Heart right ventricle (tissue), 16 donors: ENCODE measurements around the gene ARL10. TPM values are rescaled to one million over a fixed set of nuclear protein-coding genes. Genes with fewer than 3 reads are reported as not detected.

Experiments used
- ATAC-seq, 8 donors: fragments of 200-7000 bp; cut with Tn5 transposase; one replicate each; pipeline ENCODE4 v1.9.1; 2020; ENCODE audit warnings: mild to moderate bottlenecking in 8 of 8, moderate library complexity in 8 of 8, moderate number of reproducible peaks in 1 of 8
- DNase-seq, 2 donors: peaks; one replicate each; pipeline ENCODE4 v3.0.0-alpha.2; 2020
- H3K27ac ChIP-seq, 10 donors: fragments of 200-600 bp; sonication (generic) in 2 of 10; one replicate each; pipeline versions ENCODE4 v1.5.0 to v1.8.0; 2020 to 2022; ENCODE audit warnings: mild to moderate bottlenecking in 3 of 10
- H3K27me3 ChIP-seq, 7 donors: fragments of 200-600 bp; one replicate each; pipeline ENCODE4 v1.8.0; 2021 to 2022; ENCODE audit warnings: mild to moderate bottlenecking in 2 of 7
- H3K36me3 ChIP-seq, 9 donors: fragments of 200-600 bp; sonication (generic) in 1 of 9; one replicate each; pipeline versions ENCODE4 v1.5.0 to v1.8.0; 2020 to 2022; ENCODE audit warnings: mild to moderate bottlenecking in 2 of 9
- H3K4me1 ChIP-seq, 9 donors: fragments of 200-600 bp; sonication (generic) in 1 of 9; one replicate each; pipeline versions ENCODE4 v1.5.0 to v1.8.0; 2020 to 2022; ENCODE audit warnings: mild to moderate bottlenecking in 4 of 9
- H3K4me3 ChIP-seq, 10 donors: fragments of 200-600 bp; sonication (generic) in 2 of 10; one replicate each; pipeline versions ENCODE4 v1.5.0 to v1.8.0; 2020 to 2022; ENCODE audit warnings: mild to moderate bottlenecking in 7 of 10, moderate library complexity in 2 of 10
- H3K9me3 ChIP-seq, 11 donors: fragments of 200-600 bp in 10 of 11; sonication (generic) in 2 of 11; one replicate each; pipeline versions ENCODE4 v1.5.0 to v1.8.0; 2013 to 2022; ENCODE audit warnings: mild to moderate bottlenecking in 2 of 11, control low read depth in 1 of 11, moderate library complexity in 1 of 11
- WGBS, 2 donors: extraction: QIAGEN DNeasy Blood & Tissue Kit; methylation state at CpG; one replicate each; pipeline ENCODE4 v1.1.7; 2013; ENCODE audit warnings: inconsistent platforms in 1 of 2; 5-methylcytosine and 5-hydroxymethylcytosine counted together
- intact Hi-C, 10 donors: fragments of 100-400 bp; cut with DNase I; formaldehyde crosslinking; loops; one replicate each; pipeline versions ENCODE4 v1.11.1 to v1.14.2; 2022
- polyA plus RNA-seq, 2 donors: library from polyadenylated mRNA; stranded (reverse); fragments of 200-250 nt; gene quantifications; one replicate each; pipeline ENCODE4 v1.2.3, GENCODE V29; 2013
- total RNA-seq, 10 donors: library from RNA; stranded (reverse); fragmentation: NEBNext Ultra II Directional in 3 of 10; extraction: Animal tissue kit (Norgen Biotek cat#: 25700) in 3 of 10; gene quantifications; one replicate each; pipeline versions ENCODE4 v1.2.1 to v1.2.4, GENCODE V29; 2021 to 2023
- TF ChIP-seq, protein P1 (sequence below), 9 donors: fragments of 200-600 bp; sonication (generic) in 2 of 9; IDR thresholded peaks; one replicate each; pipeline versions ENCODE4 v1.5.0 to v1.8.0; 2021 to 2022; ENCODE audit warnings: antibody characterized with exemption in 9 of 9, mild to moderate bottlenecking in 5 of 9, moderate library complexity in 1 of 9
- donor health status: Arrhythmogenic right ventricular cardiomyopathy.
- donor health status: ischemic (EF 13 %, LVEDD 7.1; RV severe dilation, severe dysfunction).
- donor health status: healthy with polysubstance abuse.
- donor health status: DM: no; HTN: yes; CAD: no.
- donor health status: DM: no; HTN: no; CAD: no.
- donor health status: ischemic (EF 25% LVEDD 6.9; RV normal size, moderate dysfunction).
- donor health status: ischemic (EF 25% LVEDD 5.7; RV mildly dilated, moderate dysfunction).
- donor health status: healthy.
- donor health status: DM: yes; HTN: yes; CAD: no.
- donor health status: Ischemic cardiomyopathy.
- donor health status: ischemic (EF 35%, LVEDD 5.7; RV mildly dilated, moderate dysfunction).
- donor health status: nonischemic (EF 11% LVEDD 7.7; RV severe dilation, severe dysfunction).
- donor health status: DM: yes; HTN: yes; CAD: no.
- donor health status: PGD.
- donor health status: ischemic (EF 29% LVEDD 5.4; RV normal size, mild dysfunction).
- donor health status: nonischemic (EF 23%, LVEDD 6.1; RV moderate dilation, normal function).

Gene ARL10
- total and polyA plus RNA-seq, 12 donors = 1.5 to 12.3 (median 6.7) TPM

DNA sequence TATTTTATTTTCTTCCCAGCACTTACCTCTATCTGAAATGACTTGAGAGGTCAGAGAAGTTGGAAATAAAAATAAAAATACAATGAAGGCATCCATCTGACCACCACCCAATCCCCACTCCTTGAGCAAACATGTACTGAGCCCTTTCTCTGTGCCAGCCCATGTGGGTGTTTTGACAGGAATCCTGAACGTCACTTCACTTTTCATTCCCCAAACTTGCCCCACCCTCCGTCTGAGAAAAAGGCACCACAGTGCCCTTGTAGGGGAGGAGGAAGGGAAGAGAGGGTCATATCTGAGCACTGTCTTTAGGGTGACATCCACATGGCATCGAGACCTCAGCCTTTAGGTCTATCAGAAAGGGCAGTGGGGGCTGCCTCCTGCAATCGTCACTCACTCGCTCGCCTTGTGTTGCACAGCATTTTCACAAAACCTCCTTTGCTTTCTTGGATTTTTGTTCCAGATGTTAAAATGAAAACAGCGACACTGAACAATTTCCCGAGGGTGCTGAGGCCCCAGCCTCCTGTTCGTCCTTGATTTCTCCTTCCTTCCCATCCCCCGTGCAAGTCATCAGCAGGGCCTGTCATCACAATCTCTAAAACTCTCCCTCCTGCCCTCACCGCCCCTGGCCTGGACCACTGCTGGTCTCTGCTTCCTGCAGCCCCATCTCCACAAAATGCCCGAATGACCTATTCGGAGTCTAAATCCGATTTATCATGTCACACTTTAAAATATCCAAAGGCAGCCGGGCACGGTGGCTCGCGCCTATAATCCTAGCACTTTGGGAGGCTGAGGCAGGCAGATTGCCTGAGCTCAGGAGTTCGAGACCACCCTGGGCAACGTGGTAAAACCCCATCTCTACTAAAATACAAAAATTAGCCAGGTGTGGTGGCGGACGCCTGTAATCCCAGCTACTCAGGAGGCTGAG is 36.3 kb downstream of the ARL10 start:
- DNase-seq (no peak), ATAC-seq (peak in 2 of 8 donors; percentile 41 to 55)
- 55 to 57% methylated on average over 22 of the region's 22 CpGs for WGBS, 2 donors
- Histone ChIP-seq H3K4me3 (no peak overlapping the region), H3K4me1 (peaks cover 7 to 39% (median 31%) of the 10 kb centered on the region in 9 donors), H3K9me3 (no peaks in the 10 kb centered on the region), H3K27ac (peak overlapping the region in 9 of 10 donors; percentile 39 to 77 (median 58)), H3K36me3 (peaks cover 0 to 77% (median 16%) of the 10 kb centered on the region in 9 donors), H3K27me3 (no peaks in the 10 kb centered on the region)
- intact Hi-C loops = loop anchor here in 1 of 10 donors (5.0 kb wide), 1 partner anchor 39 kb away; the partner anchor contains the start of gene KIAA1191
- TF ChIP-seq, protein P1, sequence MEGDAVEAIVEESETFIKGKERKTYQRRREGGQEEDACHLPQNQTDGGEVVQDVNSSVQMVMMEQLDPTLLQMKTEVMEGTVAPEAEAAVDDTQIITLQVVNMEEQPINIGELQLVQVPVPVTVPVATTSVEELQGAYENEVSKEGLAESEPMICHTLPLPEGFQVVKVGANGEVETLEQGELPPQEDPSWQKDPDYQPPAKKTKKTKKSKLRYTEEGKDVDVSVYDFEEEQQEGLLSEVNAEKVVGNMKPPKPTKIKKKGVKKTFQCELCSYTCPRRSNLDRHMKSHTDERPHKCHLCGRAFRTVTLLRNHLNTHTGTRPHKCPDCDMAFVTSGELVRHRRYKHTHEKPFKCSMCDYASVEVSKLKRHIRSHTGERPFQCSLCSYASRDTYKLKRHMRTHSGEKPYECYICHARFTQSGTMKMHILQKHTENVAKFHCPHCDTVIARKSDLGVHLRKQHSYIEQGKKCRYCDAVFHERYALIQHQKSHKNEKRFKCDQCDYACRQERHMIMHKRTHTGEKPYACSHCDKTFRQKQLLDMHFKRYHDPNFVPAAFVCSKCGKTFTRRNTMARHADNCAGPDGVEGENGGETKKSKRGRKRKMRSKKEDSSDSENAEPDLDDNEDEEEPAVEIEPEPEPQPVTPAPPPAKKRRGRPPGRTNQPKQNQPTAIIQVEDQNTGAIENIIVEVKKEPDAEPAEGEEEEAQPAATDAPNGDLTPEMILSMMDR (IDR thresholded peaks at IDR 0.05) = no peak

- no peak for DNase-seq
- H3K27ac ChIP-seq = no peak overlapping the region
- no peaks in the 10 kb centered on the region for H3K9me3 ChIP-seq
- peaks cover 0 to 83% (median 28%) of the 10 kb centered on the region in 9 donors for H3K36me3 ChIP-seq
- WGBS, 2 donors = 87% methylated on average over 20 of the region's 20 CpGs
- H3K4me1 ChIP-seq = peaks cover 3 to 53% (median 42%) of the 10 kb centered on the region in 9 donors
- no peak for ATAC-seq
- intact Hi-C loops = no loop called here
- no peak overlapping the region for H3K4me3 ChIP-seq
- TF ChIP-seq, protein P1 (IDR thresholded peaks at IDR 0.05) = no peak
- H3K27me3 ChIP-seq = no peaks in the 10 kb centered on the region
Observed at GRCh38 chr5:176405656-176406435, 40.6 kb downstream of the ARL10 start.

GRCh38 chr5:176406436-176407052 is 41.3 kb downstream of the ARL10 start:
- TF ChIP-seq, protein P1 (IDR thresholded peaks at IDR 0.05) = no peak
- peak overlapping the region in 1 of 10 donors; percentile 61 for H3K27ac ChIP-seq
- intact Hi-C loops = no loop called here
- peaks cover 0 to 83% (median 28%) of the 10 kb centered on the region in 9 donors for H3K36me3 ChIP-seq
- H3K4me3 ChIP-seq = no peak overlapping the region
- WGBS, 2 donors = 91 to 92% methylated on average over 9 of the region's 9 CpGs
- H3K4me1 ChIP-seq = peaks cover 0 to 50% (median 39%) of the 10 kb centered on the region in 9 donors
- DNase-seq = no peak
- no peaks in the 10 kb centered on the region for H3K9me3 ChIP-seq
- ATAC-seq = no peak
- H3K27me3 ChIP-seq = no peaks in the 10 kb centered on the region
